ENCODE data around the gene KLHL12. TPM values are rescaled to one million over a fixed set of nuclear protein-coding genes. Genes with fewer than 3 reads are reported as not detected.

KLHL12 gene
- total RNA-seq, 1 experiment from 2014 or later = 33.8 TPM

DNA sequence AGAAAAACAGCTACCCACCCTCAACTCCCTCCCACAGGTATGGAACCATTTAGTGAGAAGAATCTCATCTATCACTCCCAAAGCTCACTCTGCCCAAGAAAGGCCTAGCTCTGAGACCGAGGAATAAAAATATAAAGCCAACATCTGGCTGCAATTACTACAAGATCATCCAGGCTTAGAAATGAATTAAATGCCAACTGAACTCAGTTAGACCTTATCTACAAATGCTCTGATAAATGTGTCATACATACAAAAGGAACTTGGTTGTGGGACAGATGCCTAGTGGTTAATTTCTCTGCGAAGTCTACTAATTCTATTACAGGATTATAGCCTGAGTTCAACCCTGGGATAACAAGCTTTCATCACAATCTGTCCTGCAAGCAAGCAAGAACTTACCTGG, 24.4 kb upstream of the KLHL12 start:
- Histone ChIP-seq H3K4me1 (ENCODE audit: control insufficient read depth in 1 of 2, insufficient read depth in 2 of 2, low read length in 2 of 2) (peaks cover 0 to 15% of the 10 kb centered on the region in 2 experiments; a peak in 2 of 4 replicates), H3K27ac (ENCODE audit: low read depth, low read length) (no peak overlapping the region), H3K9me3 (ENCODE audit: control insufficient read depth in 1 of 2, insufficient read depth in 1 of 2, low read depth in 1 of 2, low read length in 2 of 2) (no peaks in the 10 kb centered on the region), H3K4me2 (ENCODE audit: low read length) (no peak overlapping the region), H2AFZ (ENCODE audit: low read depth, low read length, poor library complexity, severe bottlenecking) (no peak overlapping the region), H3K27me3 (ENCODE audit: insufficient read depth, low read length) (no peaks in the 10 kb centered on the region), H3K79me2 (ENCODE audit: insufficient read depth, low read length) (peaks cover 63% of the 10 kb centered on the region), H3K9ac (ENCODE audit: low read length) (no peak overlapping the region), H3K4me3 (replicated peaks in 1 of 2; ENCODE audit: low read depth in 1 of 2, low read length in 2 of 2) (no peak overlapping the region), H4K20me1 (ENCODE audit: insufficient read depth) (0 out of 2 replicates have a peak, but pooled peaks cover 2% of the 10 kb centered on the region), H3K36me3 (ENCODE audit: control insufficient read depth in 1 of 2, insufficient read depth in 2 of 2, low read length in 2 of 2) (peaks cover 17 to 20% of the 10 kb centered on the region in 2 experiments), H3K9me2 (ENCODE audit: insufficient read depth) (no peaks in the 10 kb centered on the region)
- ChIA-PET RAD21 (ENCODE audit: low non-redundant PET in 1 of 2, low total read pairs in 2 of 2, uncharacterized antibody in 2 of 2, unreplicated experiment in 2 of 2) (no interaction called here), CTCF (no interaction called here), POLR2A (no interaction called here)
- intact Hi-C loops (cut with micrococcal nuclease) = no loop called here
- ATAC-seq = no peak
- no peak for DNase-seq (ENCODE audit: low read depth, low spot score)
- TF ChIP-seq ZNF274 (IDR thresholded peaks at IDR 0.05; ENCODE audit: low read depth, low read length) (no peak), ZFX (IDR thresholded peaks at IDR 0.05) (no peak)
- BruUV-seq (replicated peaks) = no TSS peak

DNA sequence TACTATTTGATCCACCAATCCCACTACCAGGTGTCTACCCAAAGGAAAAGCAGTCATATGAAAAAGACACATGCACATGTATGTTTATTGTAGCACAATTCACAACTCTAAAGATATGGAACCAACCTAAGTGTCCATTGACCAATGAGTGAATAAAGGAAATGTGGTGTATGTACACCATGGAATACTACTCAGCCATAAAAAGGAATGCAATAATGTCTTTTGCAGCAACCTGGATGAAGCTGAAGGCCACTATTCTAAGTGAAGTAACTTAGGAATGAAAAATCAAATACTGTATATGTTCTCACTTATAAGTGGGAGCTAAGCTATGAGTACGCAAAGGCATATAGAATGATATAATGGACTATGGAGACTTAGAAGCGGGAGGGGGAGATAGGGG, 18.4 kb upstream of the KLHL12 start:
- Histone ChIP-seq H3K4me2 (ENCODE audit: low read length) (no peak overlapping the region), H3K27me3 (ENCODE audit: insufficient read depth, low read length) (no peaks in the 10 kb centered on the region), H3K27ac (ENCODE audit: low read depth, low read length) (no peak overlapping the region), H3K9me3 (ENCODE audit: control insufficient read depth in 1 of 2, insufficient read depth in 1 of 2, low read depth in 1 of 2, low read length in 2 of 2) (no peaks in the 10 kb centered on the region), H4K20me1 (ENCODE audit: insufficient read depth) (no peaks in the 10 kb centered on the region), H3K9ac (ENCODE audit: low read length) (no peak overlapping the region), H2AFZ (ENCODE audit: low read depth, low read length, poor library complexity, severe bottlenecking) (no peak overlapping the region), H3K36me3 (ENCODE audit: control insufficient read depth in 1 of 2, insufficient read depth in 2 of 2, low read length in 2 of 2) (peaks cover 53 to 68% of the 10 kb centered on the region in 2 experiments), H3K79me2 (ENCODE audit: insufficient read depth, low read length) (peaks cover 9% of the 10 kb centered on the region; the same call in 1 of the 2 replicates), H3K4me3 (replicated peaks in 1 of 2; ENCODE audit: low read depth in 1 of 2, low read length in 2 of 2) (no peak overlapping the region), H3K4me1 (ENCODE audit: control insufficient read depth in 1 of 2, insufficient read depth in 2 of 2, low read length in 2 of 2) (no peaks in the 10 kb centered on the region), H3K9me2 (ENCODE audit: insufficient read depth) (no peaks in the 10 kb centered on the region)
- BruUV-seq (replicated peaks) = no TSS peak
- no peak for DNase-seq (ENCODE audit: low read depth, low spot score)
- no peak for TF ChIP-seq EZH2 (IDR thresholded peaks at IDR 0.05)
- no peak for TF ChIP-seq EGR1 (IDR thresholded peaks at IDR 0.05; ENCODE audit: low read depth)
- no peak for TF ChIP-seq SP1 (IDR thresholded peaks at IDR 0.05; ENCODE audit: low read depth)
- TF ChIP-seq CTCF (IDR thresholded peaks at IDR 0.05 in 2 of 3, conservative IDR thresholded peaks at IDR 0.05 in 1 of 3; ENCODE audit: borderline replicate concordance in 1 of 3, insufficient read depth in 1 of 3, low read depth in 2 of 3, low read length in 2 of 3) = no peak
- TF ChIP-seq ELF1 (IDR thresholded peaks at IDR 0.05; ENCODE audit: borderline replicate concordance, low read depth) = no peak
- no peak for TF ChIP-seq POLR2A (IDR thresholded peaks at IDR 0.05; ENCODE audit: borderline replicate concordance, extremely low read depth, insufficient read depth, insufficient read length)
- TF ChIP-seq SRF (IDR thresholded peaks at IDR 0.05; ENCODE audit: low read depth) = no peak
- TF ChIP-seq, protein P1, sequence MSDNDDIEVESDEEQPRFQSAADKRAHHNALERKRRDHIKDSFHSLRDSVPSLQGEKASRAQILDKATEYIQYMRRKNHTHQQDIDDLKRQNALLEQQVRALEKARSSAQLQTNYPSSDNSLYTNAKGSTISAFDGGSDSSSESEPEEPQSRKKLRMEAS (IDR thresholded peaks at IDR 0.05) = no peak
- TF ChIP-seq ATF3 (IDR thresholded peaks at IDR 0.05) = no peak
- no peak for TF ChIP-seq FOSL1 (IDR thresholded peaks at IDR 0.05; ENCODE audit: low read depth)
- no peak for TF ChIP-seq POLR2AphosphoS5 (IDR thresholded peaks at IDR 0.05; ENCODE audit: low read depth, low read length)
- no peak for TF ChIP-seq ZFX (IDR thresholded peaks at IDR 0.05)
- TF ChIP-seq EZH2phosphoT487 (IDR thresholded peaks at IDR 0.05; ENCODE audit: borderline replicate concordance) = no peak
- no peak for TF ChIP-seq ZNF274 (IDR thresholded peaks at IDR 0.05; ENCODE audit: low read depth, low read length)
- ChIA-PET RAD21 (ENCODE audit: low non-redundant PET in 1 of 2, low total read pairs in 2 of 2, uncharacterized antibody in 2 of 2, unreplicated experiment in 2 of 2) (no interaction called here), CTCF (no interaction called here), POLR2A (no interaction called here)
- ATAC-seq = no peak
- intact Hi-C loops (cut with micrococcal nuclease) = no loop called here
